Measurements from ENCODE around the gene RAB3IL1.
A peak's percentile ranks its signal among the peaks of the same experiment; 100 is the strongest.

RAB3IL1 gene

DNA sequence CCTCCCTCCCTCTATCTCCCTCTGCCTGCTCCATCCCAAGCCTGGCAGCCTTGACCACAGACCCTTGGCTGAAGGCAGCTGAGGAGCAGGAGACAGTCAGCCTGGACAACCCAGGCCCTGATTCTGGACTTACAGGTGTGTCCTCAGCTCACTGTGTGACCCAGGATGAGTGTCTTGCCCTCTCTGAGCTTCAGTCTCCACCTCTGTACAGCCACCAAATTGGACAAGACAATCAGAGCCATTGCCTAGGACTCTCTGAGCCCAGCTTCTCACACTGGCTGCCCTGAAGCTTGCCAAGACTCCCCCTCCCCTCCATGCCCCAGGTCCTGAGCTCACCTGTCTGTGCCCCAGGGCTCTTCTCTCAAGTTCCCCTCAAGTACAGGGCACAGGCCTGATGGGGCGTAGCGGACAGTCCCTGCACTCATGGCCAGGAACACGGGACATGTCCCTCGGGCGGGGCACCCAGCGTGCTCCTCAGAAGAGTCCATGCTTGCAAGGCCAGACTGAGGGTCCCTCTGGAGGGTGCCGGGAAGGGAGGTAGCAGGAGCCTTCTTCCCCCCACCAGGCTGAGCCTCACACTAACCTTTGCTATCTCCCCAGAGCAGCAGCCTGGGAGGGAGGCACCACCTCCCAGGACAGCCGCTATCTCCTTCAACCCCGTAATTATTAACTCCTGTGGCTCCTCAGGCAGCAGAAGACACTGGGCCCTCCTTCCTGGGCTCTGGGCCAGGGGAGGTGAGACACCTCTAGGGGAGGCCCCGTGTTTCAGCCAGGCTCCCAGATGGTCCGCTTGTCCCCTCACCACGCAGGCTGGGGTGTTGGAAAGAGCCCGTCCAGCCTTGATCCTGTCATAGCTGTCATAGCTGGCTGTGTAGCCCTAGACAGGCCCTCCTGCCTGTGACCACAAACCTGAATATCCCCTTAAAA is 2.6 kb upstream of the RAB3IL1 start:
- H3K36me3 Mint-ChIP-seq = no peaks in the 10 kb centered on the region
- CTCF ChIA-PET = interaction anchor here (1.1 to 1.4 kb wide), 2 partner anchors 10 to 161 kb away, joined by 3 to 4 read pairs; no protein-coding TSS in a partner anchor
- no peak overlapping the region for H3K27ac Mint-ChIP-seq
- H3K4me3 Mint-ChIP-seq = no peak overlapping the region
- H3K27me3 Mint-ChIP-seq = peaks cover 90% of the 10 kb centered on the region
- peaks cover 9% of the 10 kb centered on the region for H3K4me1 Mint-ChIP-seq
- no peak for DNase-seq
- no peaks in the 10 kb centered on the region for H3K9me3 Mint-ChIP-seq

- no peak for DNase-seq
- no peaks in the 10 kb centered on the region for H3K36me3 Mint-ChIP-seq
- CTCF ChIA-PET = interaction anchor here (1.1 to 1.4 kb wide), 2 partner anchors 9 to 162 kb away, joined by 3 to 4 read pairs; no protein-coding TSS in a partner anchor
- H3K4me3 Mint-ChIP-seq = no peak overlapping the region
- H3K4me1 Mint-ChIP-seq = peaks cover 9% of the 10 kb centered on the region
- H3K9me3 Mint-ChIP-seq = no peaks in the 10 kb centered on the region
- H3K27me3 Mint-ChIP-seq = peaks cover 90% of the 10 kb centered on the region
- H3K27ac Mint-ChIP-seq = no peak overlapping the region
Measured at GRCh38 chr11:61918938-61919704, 1.8 kb upstream of the RAB3IL1 start.

DNA sequence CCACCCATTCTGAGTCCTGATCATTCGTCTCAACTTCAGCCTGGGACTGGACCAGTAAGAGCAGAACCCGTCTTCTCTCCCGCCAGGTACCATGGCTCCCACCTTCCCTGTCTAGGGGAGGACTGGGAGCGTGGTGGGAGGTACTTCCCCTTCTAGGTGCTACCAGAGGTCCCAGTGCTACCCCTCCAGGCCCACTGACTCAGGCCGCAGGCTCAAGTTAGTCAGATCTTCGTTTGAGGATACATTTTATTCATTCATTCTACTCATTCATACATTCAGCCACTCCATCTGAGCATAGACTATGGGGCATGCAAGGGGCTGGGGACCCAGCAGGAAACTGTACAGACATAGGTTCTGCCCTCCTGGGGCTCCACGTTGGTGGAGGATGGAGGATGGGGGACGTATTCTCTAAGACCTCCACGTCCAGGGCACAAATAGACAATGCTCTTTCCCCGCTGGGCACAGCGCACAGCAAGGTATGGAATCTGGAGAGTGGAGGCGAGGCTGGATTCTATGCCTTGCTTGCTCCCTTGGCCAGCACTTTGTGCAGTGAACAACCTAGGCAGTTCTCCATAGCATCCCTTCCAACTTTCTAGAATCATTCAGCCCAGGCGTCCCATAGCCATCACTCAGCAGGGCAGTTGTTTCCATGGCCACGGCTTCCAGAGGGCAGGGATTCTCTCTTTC is 1.0 kb upstream of the RAB3IL1 start:
- DNase-seq = no peak
- H3K4me3 Mint-ChIP-seq = peak overlapping the region; percentile 58
- no peak overlapping the region for H3K27ac Mint-ChIP-seq
- peaks cover 9% of the 10 kb centered on the region for H3K4me1 Mint-ChIP-seq
- no peaks in the 10 kb centered on the region for H3K9me3 Mint-ChIP-seq
- no peaks in the 10 kb centered on the region for H3K36me3 Mint-ChIP-seq
- H3K27me3 Mint-ChIP-seq = peaks cover 88% of the 10 kb centered on the region
- CTCF ChIA-PET = interaction anchor here (1.4 kb wide), 1 partner anchor 163 kb away, joined by 3 read pairs; no protein-coding TSS in a partner anchor

GRCh38 chr11:61916737-61917333 is 531 bp downstream of the RAB3IL1 start:
- Mint-ChIP-seq H3K4me3 (peak overlapping the region; percentile 44), H3K4me1 (peaks cover 9% of the 10 kb centered on the region), H3K36me3 (no peaks in the 10 kb centered on the region), H3K27ac (no peak overlapping the region), H3K27me3 (peaks cover 77% of the 10 kb centered on the region), H3K9me3 (no peaks in the 10 kb centered on the region)
- no peak for DNase-seq
- CTCF ChIA-PET = interaction anchor here (0.9 to 2.3 kb wide), 2 partner anchors 19 to 31 kb away, joined by 3 to 5 read pairs; no protein-coding TSS in a partner anchor

DNA sequence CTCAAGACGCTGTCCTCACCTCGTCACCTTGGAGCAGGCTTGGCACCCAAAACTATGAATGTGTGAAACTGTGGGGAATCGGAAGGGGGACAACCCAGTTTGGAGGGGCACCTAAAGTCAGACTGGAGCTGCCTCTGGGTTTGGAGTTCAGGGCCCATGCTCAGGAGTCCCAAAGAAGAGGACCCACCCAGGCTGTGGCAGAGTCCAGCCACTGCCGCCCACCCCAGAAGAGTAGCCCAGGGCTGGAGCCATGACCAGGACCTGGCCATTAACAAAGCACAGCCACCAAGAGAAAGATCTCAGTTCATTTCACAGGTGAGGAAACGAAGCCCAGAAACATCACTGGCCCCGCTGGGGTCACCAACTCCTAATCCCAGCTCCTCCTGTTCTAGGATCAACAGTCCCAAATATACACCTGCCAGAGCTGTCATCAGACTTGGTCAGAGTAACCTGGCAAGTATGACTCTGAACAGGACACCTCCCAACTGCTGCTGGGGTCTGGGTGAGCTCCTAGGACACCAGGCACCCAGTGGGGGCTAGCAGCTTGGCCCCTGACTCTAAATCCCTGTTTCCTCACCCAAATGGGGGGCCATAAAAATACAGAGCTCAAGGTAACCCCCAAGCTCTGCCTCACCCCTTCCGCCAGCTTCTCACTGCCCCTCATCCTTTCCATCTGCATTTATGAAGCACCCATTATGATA is 2.7 kb downstream of the RAB3IL1 start:
- Mint-ChIP-seq H3K4me1 (peaks cover 9% of the 10 kb centered on the region), H3K27ac (no peak overlapping the region), H3K27me3 (peaks cover 58% of the 10 kb centered on the region), H3K36me3 (no peaks in the 10 kb centered on the region), H3K9me3 (no peaks in the 10 kb centered on the region), H3K4me3 (no peak overlapping the region)
- CTCF ChIA-PET = interaction anchor here (1.1 to 3.2 kb wide), 3 partner anchors 15 to 193 kb away, joined by 4 to 10 read pairs (median 5); no protein-coding TSS in a partner anchor
- DNase-seq = no peak

- Mint-ChIP-seq H3K4me3 (no peak overlapping the region), H3K9me3 (no peaks in the 10 kb centered on the region), H3K27me3 (peaks cover 50% of the 10 kb centered on the region), H3K4me1 (peaks cover 9% of the 10 kb centered on the region), H3K36me3 (no peaks in the 10 kb centered on the region), H3K27ac (no peak overlapping the region)
- CTCF ChIA-PET = interaction anchor here (1.1 to 3.2 kb wide), 2 partner anchors 15 to 194 kb away, joined by 4 to 10 read pairs; no protein-coding TSS in a partner anchor
- no peak for DNase-seq
Measured at GRCh38 chr11:61913699-61914395, 3.5 kb downstream of the RAB3IL1 start.

- Mint-ChIP-seq H3K9me3 (no peaks in the 10 kb centered on the region), H3K36me3 (no peaks in the 10 kb centered on the region), H3K27me3 (peaks cover 43% of the 10 kb centered on the region), H3K4me3 (no peak overlapping the region), H3K4me1 (peaks cover 6% of the 10 kb centered on the region), H3K27ac (no peak overlapping the region)
- DNase-seq = no peak
- CTCF ChIA-PET = interaction anchor here (0.7 to 3.2 kb wide), 3 partner anchors 14 to 195 kb away, joined by 3 to 10 read pairs (median 4); no protein-coding TSS in a partner anchor
Measured at GRCh38 chr11:61912991-61913698, 4.2 kb downstream of the RAB3IL1 start.

DNA sequence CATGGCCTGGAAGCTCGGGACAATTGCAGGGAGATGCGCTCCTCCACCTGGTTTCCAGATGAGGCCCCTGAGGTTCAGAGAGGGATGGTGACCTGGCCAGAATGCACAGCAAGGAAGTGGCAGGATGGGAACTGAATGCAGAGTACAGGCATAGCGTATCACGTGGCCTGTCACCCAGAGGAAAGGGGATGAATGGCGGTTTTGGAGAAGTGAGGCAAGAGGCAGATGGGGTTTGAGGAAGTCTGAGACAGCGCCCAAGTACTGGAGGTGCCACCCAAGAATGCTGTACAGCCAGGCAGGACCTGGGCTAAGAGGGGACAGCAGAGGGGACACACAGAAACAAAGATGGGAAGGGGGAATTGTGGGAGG is 4.9 kb downstream of the RAB3IL1 start:
- Mint-ChIP-seq H3K4me1 (no peaks in the 10 kb centered on the region), H3K27ac (no peak overlapping the region), H3K4me3 (no peak overlapping the region), H3K36me3 (no peaks in the 10 kb centered on the region), H3K27me3 (peaks cover 37% of the 10 kb centered on the region), H3K9me3 (no peaks in the 10 kb centered on the region)
- DNase-seq = no peak
- CTCF ChIA-PET = interaction anchor here (0.7 to 3.2 kb wide), 2 partner anchors 13 to 16 kb away, joined by 3 to 10 read pairs; no protein-coding TSS in a partner anchor

DNA sequence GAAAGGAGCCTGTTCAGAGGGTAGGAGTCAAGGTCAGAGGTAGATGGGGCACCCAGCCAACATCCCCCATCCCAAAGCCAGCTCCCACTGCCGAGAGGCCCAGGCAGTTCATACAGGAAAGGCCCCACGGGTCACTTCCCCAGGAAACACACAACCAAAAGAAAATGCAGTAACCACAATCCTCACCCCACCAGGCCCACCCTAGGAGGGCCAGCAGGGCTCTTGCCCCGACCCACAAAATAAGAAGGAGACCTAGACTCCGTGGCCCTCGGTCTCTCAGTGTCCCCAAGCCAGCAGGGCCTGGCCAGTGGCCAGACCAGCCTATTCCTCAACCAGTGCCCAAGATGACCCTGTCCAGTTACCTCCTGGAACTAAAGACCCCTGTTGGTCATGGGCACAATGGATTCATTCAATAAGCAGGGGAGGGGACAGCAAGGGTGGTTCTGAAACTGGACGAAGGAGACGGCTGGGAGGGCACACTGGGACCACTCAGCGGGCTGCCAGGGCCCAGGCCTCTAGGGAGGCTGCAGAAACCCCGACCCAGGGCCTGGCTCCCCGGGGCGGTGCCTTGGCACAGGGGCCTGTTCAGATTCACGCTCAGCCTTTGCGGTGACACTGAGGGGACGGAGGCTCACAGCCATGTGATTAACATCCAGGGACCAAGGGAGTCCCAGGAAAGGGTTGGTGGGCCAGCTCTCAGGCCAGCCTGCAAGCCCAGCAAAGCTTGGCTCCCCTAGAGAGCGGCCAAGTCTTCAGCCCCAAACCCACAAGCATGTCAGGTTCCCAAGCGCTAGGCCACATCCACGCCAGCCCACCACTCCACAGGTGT is 5.5 kb downstream of the RAB3IL1 start:
- Mint-ChIP-seq H3K27ac (no peak overlapping the region), H3K27me3 (peaks cover 33% of the 10 kb centered on the region), H3K4me1 (no peaks in the 10 kb centered on the region), H3K36me3 (no peaks in the 10 kb centered on the region), H3K4me3 (no peak overlapping the region), H3K9me3 (no peaks in the 10 kb centered on the region)
- no peak for DNase-seq
- CTCF ChIA-PET = interaction anchor here (3.2 kb wide), 1 partner anchor 13 kb away, joined by 10 read pairs; no protein-coding TSS in a partner anchor

DNA sequence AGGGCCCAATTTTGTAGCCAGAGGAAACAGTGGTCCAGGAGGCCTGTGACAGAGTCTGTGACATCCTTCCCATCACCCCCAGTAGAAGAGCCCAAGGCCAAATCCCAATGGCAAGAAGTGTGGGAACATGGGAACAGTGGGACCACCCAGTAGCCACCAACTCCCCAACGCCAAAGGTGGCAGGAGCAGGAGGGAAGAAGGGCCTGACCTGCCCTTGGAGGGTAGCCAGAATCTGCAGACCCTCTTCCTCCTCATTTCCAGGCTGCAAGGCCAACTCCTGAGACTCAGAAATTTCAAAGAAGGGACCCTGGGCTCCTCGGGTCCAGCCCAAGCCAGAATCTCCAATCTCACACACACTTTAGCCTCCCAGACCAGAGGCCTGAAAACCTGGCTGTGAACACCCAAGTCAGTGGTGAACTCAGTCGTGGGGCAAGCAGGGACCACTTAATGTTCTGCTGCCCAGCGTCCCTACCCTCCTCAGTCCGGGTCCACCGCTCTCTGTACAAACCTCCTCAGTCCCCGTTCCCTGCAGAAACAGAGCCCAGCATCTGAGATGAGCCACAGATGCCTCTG is 6.2 kb downstream of the RAB3IL1 start:
- no peaks in the 10 kb centered on the region for H3K4me1 Mint-ChIP-seq
- CTCF ChIA-PET = no interaction called here
- H3K27ac Mint-ChIP-seq = no peak overlapping the region
- peaks cover 26% of the 10 kb centered on the region for H3K27me3 Mint-ChIP-seq
- H3K36me3 Mint-ChIP-seq = no peaks in the 10 kb centered on the region
- DNase-seq = no peak
- no peak overlapping the region for H3K4me3 Mint-ChIP-seq
- H3K9me3 Mint-ChIP-seq = no peaks in the 10 kb centered on the region

Data from activated naive CD4-positive, alpha-beta T cell treated with anti-CD3 and anti-CD28 coated beads, Interleukin-2, amount 10 ng/mL, durations not matched to agents 7 days and 5 days (primary cell).